GM19468 (cell line): ENCODE measurements around the gene PARP8.
"Not testable (repeated sequence)": the region's sequence is repeated elsewhere in the genome, so short reads cannot be mapped to it uniquely, and the experiment has no call there.

Experiments
- ATAC-seq: cut with Tn5 transposase; IDR thresholded peaks from one replicate; pipeline ENCODE4 v1.9.1; 2021; ENCODE audit warnings: mild to moderate bottlenecking, moderate library complexity, moderate number of reproducible peaks; ENCODE audit not compliant: unreplicated experiment; ENCODE audit errors: extremely low read depth

The PARP8 gene

DNA sequence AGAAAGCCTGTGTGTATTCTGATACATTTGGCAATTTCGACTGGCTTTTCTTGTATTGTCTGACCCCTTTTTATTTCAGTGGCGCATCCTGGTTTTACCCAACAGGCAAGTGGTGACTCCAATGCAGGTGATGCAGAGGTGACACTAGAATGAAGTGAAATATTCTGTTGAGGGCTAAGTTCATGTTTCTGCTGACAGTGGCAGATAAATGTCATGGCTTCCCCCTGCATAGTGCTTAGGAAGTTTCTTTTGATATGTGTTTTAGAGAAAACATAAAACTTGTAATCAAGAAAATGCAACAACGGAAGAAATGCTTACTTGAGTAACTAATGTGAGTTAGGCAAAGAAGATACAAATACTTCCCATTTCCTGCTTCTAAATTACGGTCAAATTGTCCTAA lies 13.1 kb downstream of the PARP8 start:
- ATAC-seq, result not testable (repeated sequence)

DNA sequence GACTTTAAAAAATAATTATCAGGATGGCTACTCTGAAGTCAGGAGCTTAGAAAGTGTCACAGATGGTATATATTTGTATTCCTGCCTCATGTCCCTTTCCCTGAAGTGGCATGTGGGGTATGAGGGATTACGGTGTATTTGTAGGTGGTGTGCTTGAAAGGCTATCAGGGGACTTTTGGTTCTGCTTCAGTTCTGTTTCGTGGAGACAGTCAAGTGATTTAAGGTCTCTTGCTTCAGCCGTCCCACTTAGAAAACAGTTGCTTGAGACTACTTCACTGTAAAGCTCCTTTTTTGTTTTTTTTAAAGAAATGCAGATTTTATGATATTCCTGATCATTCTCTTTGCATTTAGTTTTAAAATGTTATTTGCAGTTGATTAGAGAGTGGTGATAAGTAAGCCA lies 18.3 kb downstream of the PARP8 start:
- ATAC-seq, result no peak

DNA sequence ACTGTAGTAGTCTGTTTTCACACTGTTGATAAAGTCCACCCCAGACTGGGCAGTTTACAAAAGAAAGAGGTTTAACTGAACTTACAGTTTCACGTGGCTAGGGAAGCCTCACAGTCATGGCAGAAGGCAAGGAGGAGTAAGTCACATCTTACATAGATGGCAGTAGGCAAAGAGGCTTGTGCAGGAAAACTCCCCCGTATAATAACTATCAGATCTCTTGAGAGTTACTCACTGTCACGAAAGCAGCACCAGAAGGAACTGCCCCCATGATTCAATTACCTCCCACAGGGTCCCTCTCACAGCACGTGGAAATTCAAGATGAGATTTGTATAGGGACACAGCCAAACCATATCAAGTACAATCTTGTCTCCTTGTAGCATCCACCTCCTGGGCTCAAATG lies 21.1 kb downstream of the PARP8 start:
- no peak for ATAC-seq

DNA sequence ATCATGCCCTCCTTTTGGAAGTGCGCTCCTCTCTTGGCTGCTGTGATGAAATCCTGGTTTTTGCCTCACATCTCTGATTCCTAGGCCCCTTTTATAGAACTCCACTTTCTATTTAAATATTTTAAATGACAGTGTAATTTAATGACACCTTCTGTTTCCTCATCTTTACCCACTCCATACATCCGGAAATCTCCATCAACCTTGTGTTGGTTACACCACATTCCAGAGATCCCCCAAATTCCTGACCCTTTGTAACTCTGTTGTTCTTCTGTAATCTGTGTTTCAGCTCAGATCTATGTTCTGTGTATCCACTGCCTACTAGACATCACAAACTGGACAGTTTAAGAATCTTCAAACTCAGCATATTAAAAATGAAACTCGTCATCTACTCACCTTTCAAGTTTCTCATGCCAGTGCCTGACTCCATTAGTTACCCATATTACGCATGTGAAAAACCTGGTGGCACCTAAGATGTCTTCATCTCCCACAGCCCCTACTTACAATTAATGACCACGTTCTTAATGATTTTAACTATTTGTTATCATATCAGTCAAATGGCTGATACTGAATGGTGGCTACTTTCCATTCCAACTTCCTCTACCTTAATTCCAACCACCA lies 25.1 kb downstream of the PARP8 start:
- ATAC-seq, result no peak

DNA sequence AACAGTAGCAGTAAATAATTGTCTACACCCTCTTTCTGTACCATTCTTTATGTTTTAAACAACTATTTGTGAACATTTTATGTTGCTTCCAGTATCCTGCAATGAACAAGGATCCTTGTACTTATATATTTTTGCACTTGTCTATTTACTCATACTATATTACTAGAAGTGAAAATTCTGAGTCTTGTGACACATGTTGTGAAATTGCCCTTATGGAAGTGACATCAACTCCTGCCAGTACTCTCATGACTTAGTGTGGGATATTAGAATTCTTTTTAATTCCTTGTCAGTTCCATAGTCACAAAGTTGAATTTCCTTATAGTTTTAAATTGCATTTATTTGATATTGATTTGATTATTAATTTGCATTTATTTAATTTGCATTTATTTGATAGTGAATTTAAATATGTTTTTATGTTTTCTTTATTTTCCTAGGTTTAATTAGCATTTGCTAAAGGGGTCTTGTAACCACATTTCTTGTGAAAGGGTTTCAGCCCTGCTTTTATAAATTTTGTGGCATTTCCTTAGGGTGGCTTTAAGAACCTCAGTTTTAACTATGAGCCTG lies 27.7 kb downstream of the PARP8 start:
- no peak for ATAC-seq

DNA sequence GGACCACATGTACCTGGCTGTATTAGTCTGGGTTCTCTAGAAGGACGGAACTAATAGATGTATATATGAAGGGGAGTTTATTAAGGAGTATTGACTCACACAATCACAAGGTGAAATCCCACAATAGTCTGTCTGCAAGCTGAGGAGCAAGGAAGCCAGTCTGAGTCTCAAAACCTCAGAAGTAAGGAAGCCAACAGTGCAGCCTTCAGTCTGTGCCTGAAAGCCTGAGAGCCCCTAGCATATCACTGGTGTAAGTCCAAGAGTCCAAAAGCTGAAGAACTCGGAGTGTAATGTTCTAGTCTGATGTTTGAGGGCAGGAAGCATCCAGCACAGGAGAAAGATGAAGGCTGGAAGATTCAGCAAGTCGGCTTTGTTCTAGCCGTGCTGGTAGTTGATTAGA lies 28.2 kb downstream of the PARP8 start:
- ATAC-seq, result not testable (repeated sequence)

DNA sequence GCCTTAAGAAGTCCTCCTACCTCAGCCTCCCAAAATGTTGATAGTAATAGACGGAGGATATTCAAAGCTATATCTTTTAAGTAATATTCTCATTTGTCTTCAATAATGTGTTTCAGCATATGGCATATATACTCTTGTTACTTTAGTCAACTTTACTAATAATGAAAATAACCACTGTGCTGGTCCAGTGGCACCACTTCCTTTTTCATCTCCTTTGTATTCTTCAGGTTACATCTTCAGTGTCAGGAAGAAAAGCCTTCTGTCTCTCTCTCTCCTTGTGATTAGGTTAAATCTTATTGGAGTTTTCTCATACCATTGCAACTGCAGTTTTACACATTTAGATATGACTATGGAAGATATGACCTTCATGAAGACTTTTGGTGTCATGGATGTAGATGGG lies 31.3 kb downstream of the PARP8 start:
- ATAC-seq, result no peak

DNA sequence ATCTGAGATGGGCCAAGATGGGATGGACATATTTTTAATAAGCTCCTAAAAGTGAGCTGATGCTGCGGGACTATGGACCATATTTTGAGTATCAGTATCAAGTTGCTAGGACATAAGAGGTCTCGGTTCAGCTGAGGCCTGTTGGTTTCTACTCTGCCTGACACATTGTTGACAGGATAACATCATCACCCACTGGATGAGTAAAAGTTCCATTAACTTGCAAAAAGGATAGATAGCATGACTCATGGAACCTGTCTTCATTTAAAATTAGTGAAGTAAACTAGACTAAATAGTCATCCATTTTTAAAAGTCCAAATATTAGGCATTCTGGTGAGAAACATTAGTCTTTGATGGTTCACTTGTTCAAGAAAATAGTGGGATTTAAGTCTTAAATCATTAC lies 33.3 kb downstream of the PARP8 start:
- no peak for ATAC-seq

DNA sequence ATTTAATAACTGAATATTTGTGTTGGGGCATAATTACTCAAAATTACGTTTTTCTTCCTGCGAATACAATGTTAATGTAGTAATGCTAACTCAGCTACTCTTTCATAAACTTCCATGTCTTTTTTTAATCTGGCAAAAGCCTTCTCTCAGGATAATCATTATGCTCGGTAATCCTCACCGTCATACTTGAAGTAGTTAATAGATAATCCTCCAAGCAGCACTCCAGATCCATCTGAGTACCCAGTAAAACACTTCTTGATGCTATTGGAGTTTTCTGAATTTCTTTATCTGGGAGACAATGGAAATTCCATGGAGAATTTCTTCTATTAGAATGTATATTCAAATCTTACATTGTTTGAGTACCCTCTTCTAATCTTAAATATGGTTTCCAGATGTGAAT lies 34.3 kb downstream of the PARP8 start:
- no peak for ATAC-seq

DNA sequence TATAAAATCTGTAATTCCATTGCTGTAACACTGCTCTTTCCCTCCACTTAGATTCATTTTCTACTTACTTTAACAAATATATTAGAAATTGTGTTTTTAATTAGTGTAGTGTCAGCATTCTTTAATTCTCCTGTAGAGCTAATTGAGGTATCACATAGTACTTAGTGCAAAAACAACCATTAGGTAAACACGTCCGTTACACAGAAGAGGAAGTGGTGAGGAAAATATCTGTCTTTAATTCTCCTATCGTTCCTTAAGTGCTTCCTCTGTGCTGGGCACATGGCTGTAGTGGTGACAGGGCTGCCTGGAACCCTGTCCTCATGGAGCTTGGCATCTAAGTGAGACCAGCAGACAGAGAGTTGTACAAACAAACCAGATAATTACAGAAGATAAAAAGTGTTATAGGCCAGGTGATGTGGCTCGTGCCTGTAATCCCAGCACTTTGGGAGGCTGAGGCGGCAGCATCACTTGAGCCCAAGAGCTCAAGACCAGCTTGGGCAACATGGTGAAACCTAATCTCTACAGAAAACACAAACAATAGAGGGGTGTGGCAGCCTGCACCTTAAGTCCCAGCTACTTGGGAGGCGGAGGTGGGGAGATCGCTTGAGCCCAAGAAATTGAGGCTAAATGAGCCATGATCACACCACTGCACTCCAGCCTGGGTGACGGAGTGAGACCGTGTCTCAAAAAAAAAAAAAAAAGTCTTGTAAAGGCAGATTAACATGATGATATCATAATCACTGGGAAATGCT lies 36.4 kb downstream of the PARP8 start:
- no peak for ATAC-seq

DNA sequence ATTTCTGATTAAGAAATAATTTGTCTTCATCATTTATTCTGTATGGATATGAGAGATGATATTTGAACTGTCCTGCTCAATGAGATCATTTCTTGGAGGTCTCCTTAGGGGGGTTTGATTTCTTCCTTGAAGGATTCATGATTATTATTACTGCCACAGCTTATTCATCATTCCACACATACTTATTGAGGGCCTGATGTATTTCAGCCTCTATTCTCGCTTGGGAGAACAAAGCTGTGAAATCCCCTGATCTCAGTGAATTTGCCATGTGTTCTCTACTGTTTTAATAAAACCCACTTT lies 36.9 kb downstream of the PARP8 start:
- ATAC-seq, result no peak

DNA sequence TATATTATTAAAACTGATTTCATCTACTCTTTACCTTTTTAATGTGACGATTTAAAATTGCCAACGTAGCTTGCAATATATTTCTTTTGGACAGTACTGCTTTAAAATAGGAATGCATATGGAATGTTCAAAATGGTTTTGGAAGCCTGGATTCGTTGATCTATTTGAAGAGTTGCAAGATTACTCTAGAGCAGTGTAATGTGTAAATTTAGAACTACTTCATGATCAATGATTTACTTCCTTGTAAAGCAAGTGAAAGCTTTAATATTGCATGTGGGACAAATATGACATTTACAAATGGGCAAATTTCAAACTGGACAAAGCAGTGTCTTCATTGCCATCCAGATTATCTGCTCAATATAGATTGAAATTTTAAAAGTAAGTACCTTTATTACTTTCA lies 38.3 kb downstream of the PARP8 start:
- no peak for ATAC-seq

DNA sequence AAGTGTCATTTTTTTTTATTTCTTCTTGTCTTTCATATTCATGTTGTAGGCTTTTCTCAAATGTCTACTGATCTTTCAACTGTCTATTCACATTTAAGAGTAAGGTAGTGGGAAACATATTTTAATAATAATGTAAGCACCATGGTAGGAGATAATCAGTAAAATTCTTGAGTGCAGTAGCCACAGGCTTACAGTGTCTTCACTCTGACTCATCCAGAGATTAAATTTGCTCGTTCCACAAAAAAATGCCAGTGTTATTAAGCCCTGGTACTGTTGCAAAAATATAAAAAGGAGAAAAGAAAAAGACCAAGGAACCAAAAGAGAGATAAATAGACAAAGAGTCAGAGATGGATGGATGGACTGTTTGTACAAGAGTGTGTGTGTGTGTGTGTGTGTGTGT lies 43.0 kb downstream of the PARP8 start:
- ATAC-seq, result no peak

DNA sequence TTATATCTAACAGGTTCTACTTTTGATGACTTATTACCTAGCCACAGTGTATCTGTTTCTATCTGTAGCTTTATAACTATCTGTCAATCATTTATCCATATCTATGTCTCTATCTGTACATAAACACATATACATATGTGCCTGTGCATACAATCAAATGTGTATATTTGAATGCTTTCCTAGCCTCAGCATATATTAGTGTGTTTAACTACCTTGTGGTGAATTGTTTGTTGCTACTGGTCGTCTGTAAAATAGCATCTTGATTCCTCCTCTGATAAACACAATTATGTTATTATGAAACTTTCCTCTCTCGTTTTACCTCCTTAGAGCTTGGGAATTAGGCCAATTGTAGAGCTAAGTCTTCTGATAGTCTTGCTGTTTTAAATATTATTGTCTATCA lies 44.4 kb downstream of the PARP8 start:
- no peak for ATAC-seq

DNA sequence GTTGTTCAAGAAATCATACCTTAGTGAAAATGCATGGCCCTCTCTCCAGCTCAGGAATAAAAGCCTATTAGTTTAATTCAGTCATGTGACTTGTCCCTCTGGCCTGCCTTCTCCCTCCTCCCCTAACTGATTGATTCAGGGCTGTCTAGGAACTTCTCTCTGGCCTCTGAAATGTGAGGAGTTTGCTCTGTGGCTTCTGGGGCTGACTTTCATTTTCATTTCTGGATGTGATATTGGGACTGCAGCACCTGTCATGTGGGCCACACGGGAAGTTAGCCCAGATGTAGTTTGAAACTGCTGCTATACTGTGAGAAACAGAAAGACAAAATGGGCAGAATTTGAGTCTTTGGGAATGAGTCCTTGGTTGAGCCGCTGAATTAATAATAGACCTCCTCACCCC lies 44.8 kb downstream of the PARP8 start:
- ATAC-seq, result peak; percentile 95

DNA sequence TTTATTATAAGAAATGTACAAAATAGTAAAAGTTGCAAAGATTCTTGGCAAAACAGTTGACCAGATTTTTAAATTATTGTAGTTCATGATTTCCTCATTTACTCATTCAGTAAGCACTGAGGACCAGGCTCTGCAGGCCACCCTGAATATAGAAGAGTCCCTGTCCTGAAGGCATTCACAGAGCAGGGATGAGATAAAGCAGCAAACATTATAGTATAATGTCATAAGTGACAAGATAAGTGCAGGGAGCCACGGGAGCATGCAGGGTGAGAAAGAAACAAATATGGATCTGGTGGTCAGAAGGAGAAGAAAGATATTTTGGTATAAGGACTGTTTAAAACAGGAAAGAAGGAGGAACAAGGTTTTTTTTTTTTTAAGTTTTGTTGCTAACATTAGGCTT lies 46.0 kb downstream of the PARP8 start:
- ATAC-seq, result no peak

DNA sequence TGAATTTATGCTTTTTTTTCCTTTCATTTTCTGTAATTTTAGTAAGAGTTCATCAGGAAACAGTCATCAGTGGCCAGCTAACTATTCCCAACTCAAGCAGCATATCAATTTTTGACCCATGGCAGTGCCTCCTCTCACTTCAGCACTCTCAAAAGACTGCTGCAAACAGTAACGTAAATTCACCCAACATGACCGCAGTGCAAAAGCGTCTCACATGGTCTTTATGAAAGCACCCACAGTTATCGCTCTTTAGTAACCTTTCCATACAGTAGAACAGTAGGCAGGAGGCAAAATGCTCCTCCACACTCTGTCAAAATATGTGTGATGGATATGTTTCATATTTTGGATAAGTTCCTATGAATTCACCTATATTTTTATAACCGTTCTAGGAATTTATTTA lies 48.6 kb downstream of the PARP8 start:
- no peak for ATAC-seq

DNA sequence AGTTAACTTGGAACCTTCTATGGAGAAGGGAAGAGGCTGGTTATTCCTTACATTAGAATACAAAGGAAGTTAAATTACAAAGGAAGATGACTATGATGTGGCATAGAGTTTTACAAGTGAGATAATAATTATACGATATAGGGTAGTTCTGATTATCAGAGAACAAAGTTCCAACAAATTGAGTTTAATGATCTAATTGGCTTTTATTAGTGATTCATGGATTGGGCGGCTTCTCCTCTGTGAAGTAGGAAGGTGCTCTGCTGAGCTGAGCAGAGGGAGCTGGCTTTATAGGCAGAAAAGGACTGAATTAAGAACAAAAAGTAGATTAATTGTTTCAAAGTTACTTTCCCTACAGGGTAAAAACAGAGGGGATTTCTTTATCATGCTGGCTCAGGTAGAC lies 49.7 kb downstream of the PARP8 start:
- ATAC-seq, result no peak

DNA sequence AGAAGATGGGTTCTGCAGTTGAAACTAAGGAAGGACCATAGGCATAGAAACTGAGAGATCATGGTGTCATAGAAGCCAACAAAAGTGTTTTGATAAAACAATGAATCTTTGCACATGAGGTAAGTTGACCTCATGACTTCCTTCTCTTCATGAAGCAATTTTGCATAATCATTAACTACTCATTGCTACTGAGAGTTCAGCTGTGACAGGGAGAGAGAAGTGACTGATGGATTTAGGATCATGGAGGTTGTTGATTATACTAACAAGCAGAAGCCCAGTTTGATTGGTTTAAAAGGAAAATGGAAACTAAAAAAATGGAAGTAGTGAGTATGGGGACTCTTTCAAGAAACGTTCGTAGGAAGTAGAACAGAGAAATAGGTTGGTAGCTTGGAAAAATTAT lies 51.2 kb downstream of the PARP8 start:
- ATAC-seq, result no peak

DNA sequence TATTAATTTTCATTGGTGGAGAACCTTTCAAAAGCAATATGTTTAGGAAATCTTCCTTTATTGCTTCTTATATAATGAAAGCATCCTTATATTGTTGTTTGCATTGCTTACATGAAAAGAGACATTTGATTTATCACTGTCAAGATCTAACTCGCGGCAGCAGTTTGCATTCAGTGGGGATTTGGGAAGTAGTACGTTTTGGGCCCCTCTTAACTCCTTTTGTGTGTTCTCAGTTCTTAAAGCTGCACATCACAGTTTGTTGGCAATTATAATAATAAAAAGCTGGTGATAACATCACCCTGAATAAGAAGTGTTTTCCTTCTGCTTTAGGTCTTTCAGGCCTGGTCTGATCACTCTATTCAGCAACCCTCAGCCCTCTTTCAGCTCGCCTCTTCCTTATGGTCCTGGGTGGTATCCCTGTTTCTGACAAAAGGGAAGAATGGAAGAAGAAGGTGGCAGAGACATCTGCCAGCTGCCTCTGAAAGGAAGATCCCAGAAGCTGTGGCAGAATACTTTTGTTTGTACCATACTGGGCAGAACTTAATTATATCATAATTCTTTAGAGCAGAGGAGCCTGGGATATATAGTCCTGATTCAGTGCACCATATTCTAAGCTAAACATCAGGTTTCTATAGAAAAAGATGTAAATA lies 53.7 kb downstream of the PARP8 start:
- ATAC-seq, result no peak

DNA sequence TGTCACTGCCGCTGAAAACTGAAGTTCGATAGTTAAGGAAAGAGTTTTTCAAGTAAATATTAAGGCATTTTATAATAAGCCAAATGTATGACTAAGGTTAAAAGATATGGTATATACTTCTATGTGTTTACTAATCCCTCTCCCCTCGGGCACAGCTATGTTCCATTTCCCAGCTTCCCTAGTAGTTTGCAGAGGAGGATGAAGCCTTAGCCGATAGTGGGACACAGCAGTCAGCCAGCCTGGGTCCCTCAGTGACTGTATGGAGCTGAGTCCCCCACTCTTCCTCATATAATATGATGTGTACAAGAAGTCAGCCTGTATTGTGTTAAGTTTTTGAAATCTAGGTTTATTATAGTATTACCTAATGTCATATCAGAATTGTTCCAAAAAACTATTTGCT lies 55.8 kb downstream of the PARP8 start:
- ATAC-seq, result no peak

DNA sequence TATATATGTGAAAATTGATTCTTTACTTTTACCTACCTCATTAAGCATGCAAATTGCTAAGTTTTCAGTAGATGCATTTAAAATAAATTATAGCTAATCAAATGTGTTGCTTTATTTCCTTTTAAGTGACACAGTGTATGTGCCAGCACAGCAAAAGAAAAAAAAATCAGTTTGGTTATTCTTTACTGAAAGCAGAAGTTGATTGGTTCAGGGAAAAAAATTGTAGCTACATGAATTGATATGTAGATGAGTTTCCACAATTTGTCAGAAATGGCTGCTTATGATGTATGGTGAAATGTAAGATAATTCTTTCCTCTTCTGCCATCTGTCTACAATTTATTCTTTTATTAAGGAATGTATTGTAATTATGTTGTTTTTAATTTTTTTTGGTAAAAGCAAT lies 57.8 kb downstream of the PARP8 start:
- no peak for ATAC-seq
